Measurements from ENCODE around the gene TIAM2. TPM values are rescaled to one million over a fixed set of nuclear protein-coding genes. Genes with fewer than 3 reads are reported as not detected.
"Not testable (repeated sequence)": the region's sequence is repeated elsewhere in the genome, so short reads cannot be mapped to it uniquely, and the experiment has no call there.

The TIAM2 gene
- total RNA-seq, 1 donor from 2014 or later, result 191 TPM

DNA sequence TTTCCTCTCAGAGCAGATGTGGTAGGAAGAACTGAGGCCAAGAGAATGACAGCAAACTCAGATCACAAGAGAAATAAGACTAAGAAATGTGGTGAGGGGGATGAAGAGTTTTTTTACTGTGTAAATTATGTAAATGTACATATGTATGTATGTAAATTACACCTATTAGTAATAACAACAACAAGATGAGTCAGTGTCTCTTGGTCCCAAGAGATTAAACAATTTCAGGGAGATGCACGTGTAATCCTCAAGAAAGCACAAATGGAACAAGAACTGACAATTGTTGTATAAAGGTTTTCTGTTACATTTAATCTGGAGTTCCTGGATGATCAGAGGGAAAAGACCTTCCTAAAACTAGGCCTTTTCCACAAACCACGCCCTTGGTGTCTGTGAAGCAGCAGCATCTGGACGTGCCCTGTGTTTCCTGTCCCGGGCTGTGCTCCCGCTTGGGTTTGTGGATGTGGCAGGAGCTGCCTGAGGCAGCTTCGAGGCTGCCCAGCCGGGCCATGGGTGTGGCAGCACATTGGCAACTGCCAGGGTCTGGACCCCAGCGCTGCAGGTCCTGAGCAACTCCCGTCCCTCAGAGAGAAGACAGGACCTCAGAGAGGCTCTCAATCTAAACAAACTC lies 269.7 kb downstream of the TIAM2 start:
- no peak for DNase-seq

DNA sequence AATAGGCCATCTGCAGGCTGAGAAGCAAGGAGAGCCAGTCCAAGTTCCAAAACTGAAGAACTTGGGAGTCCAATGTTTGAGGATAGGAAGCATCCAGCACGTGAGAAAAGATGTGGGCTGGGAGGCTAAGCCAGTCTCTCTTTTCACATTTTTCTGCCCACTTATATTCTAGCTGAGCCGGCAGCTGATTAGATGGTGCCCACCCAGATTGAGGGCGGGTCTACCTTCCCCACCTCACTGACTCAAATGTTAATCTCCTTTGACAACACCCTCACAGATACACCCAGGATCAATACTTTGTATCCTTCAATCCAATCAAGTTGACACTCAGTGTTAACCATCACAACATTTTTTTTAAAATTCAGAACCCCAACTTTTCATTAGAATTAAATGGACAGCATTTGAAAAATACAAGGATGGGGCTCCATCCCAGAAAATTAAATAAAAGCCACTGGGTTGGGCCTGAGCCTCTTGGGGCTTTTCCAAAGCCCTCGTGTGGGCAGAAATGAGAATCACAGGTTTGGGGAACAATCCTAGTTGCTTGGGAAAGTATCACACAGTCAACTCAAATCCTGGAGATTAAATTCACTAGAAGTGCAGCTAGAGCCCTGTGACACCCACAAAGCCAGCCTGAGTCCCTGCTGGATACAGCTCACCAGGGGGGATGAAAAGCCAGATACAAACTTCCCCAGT lies 270.9 kb downstream of the TIAM2 start:
- no peak for DNase-seq

DNA sequence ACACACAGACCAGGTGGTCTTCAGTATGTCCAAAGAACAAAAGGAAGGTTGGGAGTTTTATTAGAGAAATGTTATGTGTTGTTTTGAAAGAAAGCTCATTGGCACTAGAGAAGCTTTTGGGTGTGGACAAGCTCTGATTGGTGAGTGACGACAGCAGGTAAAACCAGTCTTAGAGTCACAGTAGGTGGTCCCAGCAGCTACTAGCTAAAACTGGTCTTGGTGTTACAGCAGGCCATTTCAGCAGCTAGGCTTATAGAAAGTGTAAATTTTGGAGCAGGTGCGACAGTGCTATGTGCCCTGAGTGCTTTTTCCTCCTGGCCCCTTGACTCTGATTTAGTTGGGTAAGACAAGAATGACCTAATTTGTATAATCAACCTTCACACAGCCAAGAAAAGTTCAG lies 272.3 kb downstream of the TIAM2 start:
- no peak for DNase-seq

DNA sequence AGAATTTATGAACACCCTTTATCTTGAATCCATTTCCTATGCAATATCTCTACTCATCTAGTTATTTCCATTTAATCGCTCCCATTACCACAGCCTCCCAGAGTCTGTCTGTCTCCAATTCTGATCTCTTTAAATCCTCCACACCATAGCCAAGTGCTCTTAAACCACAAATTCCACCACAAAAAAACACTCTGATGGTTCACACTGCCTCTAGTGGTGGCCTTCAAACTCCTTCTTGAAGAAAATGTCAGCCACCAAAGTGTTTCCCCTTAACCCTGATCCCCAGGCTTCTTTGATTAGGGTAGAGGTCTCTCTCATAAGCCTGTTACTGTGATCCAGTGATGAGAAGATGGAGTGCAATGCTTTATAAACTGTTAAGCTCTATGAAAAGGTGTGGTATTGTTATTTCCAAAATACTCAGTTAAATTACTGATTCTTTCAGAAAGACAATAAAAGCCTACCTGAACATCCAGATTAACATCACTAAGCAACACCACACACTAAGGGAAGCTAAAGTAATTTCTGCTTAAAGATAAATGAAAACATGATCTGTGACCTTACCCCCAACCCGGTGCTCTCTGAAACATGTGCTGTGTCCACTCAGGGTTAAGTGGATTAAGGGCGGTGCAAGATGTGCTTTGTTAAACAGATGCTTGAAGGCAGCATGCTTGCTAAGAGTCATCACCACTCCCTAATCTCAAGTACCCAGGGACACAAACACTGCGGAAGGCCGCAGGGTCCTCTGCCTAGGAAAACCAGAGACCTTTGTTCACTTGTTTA lies 273.2 kb downstream of the TIAM2 start:
- not testable (repeated sequence) for DNase-seq

DNA sequence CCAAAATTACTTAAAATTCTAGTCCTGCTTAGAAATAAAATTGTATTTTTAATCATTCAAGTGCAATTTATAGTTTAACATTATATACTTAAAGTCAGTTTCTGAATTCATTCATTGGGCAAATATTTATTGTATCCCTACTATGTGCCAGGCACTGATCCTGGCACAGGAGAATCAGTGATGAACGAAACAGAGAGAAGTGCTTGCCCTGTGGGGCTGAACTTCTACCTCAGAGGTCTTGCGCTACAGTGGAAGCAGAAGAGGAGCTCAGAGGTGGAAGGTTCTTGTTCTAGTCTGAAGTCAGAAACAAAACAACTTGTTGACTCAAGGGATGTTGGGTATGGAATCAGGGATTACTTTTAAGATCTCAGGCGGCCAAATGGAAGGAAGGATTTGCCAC lies 274.6 kb downstream of the TIAM2 start:
- DNase-seq, result no peak

DNA sequence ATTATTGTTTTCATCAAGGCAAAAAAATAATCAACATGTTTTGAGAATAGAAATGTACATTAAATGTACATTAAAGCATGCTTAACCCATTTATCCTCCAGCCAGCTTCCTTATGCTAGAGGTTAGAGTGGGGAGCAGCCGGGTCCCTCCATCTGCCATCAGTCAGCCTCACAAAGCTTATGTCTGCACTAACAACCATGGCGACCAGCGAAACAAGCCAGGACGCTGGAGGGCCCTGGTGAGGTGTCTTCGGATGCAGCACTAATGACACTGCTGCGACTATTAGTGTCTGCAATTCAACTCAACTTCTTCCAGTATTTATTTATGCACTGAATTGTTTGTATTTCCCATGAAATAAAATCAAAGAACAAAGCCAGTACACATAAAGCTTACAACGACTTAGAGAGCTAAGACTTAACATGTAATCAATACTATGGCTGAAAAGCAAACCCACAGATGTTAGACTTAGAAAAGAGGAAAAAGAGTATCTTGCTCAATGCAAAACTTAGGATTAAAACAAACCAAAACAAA lies 275.5 kb downstream of the TIAM2 start:
- no peak for DNase-seq

DNA sequence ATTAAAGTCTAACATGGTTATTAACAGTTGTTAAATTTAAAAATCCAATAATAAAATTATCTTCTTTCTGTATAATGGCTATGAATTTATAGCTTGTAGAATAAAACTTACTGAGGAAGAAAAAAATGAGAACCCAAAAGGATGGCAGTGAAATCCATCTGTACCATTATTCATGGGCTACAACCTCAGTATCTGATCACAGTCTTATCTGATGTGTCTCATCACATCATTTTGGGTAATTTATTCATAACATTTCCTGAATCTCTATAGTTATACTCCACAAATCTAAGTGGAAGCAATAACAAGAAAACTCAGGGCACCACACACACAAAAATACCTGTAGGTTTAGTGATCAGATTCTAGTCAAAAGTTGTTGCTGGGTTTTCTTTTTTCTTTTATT lies 276.0 kb downstream of the TIAM2 start:
- DNase-seq, result no peak

DNA sequence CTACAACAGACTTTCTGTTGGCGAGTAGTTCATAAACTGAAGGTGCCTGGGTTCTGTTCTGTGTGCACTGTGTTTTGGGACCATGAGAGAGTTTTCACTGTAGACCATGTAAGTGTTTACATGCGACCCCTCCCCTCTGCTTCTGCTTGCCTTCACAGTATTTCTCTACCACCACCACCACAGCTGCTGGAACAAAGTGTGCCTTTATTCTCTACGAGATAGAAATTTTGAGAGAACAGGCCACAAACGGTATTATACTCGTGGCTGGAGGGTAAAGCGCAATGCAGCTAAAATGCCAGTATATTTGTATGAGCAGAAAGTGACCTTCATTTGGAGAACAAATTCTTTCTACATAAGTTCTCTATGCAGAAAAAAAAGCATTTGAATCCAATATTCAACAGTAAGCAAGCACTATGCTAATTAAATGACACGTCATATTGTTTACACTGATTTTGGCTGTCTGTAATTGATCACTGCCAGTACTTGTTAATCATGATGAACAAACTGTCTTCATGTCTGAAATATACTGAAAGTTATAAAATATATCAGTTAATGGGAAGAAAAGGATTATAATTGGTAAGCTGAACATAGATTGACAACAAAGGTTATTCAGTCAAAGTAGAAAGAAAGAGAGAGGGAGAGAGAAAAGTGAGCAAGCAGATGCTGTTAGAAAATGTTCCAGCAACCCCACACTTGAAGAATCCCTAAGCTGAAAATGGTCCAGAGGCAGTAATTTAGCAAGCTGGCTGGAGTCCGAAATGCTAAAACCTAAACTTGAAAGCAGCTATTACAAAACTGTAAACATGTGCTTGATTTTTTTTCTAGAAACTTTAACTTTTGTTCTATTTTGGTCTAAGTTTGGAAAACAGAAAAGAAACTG lies 277.5 kb downstream of the TIAM2 start:
- no peak for DNase-seq

DNA sequence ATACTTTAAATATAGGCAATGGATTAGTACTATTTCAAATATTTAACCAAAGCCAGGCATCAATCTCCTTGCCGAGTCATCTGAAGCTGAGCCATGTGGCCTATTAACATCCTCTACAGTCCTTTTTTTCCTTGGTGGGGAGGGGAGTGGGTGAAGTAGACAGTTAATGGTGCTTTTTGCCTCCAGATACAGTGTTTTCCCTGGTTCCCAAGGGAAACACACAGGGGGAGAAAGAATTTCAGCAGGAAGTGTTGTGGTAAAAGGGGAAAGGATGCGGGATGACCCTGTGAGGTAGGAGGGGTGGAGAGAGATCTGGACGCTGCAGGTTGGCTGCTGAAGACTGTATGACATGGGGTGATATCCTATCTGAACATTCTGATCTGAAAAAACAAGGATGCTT lies 278.3 kb downstream of the TIAM2 start:
- DNase-seq, result no peak

DNA sequence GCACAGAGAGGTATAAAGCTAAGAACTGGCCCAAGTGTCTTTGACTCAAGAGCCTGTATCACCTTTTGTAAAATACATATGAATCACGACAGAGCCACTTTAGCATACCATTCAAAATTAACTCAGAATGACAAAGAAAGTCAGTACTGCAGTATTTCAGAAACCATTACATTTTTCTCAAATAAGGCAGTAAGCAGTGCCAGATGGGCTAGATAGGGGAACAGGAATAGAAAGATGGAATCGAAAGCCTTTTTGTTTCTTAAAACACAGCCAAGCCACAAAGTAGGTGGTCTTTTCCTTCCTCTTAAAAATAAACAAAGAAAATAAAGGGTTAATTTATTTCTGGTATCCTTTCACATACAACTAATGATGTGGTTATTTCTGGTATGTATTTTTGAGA lies 279.0 kb downstream of the TIAM2 start:
- no peak for DNase-seq

DNA sequence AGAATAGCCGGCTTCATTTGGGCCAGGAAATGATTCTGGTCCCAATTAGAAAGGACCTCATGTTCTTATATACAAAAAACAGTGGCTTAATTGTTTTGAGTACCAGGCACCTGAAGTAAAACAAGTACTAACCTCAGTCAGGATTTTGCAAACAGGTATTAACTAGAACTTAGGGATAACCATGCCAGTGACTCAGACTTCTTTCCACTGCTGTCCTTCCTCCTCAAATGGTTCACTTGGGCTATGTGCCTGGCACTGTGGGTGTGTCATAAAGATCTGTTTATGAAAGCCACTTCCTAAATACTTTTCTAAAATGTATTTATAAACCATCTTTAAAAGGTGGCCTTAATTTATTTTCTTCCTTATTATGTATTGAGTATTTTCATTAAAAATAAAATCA lies 279.4 kb downstream of the TIAM2 start:
- DNase-seq, result no peak

DNA sequence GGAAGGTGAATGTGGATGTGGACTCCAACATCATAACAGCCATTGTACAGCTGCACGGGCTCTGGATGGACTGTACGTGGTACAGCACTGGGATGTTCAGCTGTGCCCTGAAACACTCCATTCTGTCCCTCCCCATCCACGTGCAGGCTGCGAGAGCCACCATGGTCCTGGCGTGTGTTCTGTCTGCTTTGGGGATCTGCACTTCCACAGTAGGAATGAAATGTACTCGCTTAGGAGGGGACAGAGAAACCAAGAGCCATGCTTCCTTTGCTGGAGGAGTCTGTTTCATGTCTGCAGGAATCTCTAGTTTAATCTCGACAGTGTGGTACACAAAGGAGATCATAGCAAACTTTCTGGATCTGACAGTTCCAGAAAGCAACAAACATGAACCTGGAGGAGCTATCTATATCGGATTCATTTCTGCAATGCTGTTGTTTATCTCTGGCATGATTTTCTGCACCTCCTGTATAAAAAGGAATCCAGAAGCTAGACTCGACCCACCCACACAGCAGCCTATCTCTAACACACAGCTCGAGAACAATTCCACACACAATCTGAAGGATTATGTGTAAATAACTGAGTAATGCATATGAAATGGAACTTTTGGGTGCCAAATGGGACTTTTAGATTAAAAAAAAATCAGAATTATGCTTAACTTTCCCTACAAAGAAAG lies 280.8 kb downstream of the TIAM2 start:
- peak; percentile 35 for DNase-seq

DNA sequence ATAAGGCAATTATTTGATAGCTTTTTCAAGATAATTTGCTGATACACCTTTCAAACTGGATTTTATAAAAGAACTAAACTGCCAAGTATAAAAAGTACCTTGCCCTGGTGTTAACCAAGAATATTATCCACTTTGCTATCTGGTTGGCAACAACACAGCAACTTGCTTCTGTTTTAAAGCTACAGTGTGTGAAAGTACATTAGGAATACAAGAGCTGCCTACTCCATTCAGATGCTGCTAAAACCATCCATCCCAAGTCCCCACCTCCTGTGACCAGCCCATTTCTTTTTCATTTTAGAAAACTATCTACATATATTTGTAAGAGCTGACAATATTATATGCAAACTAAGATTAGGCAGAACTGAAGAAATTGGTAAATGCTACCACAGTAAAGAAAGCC lies 281.5 kb downstream of the TIAM2 start:
- no peak for DNase-seq

DNA sequence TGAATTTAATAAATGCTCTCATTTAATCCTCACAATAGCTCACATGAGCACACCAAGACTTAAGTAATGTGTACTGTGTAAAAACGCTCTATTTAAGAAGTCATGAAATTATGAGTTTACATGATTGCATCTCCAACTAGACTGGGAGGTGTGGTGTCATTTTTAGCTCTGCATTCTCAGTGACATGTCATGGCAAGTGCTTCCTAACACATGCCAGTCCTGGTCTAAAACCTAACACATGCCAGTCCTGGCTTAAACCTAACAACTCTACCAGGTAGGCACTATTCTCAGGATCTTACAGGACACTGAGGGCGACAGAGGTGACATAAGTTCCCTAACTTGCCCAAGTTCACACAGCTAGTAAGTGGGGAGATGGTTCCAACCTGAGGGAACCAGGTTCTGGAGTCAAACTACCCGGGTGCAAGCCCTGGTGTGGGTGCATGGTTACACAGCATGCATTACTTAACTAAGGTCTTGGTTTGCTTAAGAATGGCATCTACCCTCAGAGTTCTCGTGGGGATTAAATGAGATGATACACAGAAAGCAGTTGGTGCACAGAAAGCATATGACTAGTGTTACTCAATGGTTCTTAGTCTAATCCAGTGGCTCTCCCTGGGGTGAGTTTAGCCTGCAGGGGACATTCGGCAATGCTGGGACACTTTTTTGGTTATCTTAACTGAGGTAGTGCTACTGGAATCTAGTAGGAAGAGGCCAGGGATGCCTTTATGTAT lies 283.4 kb downstream of the TIAM2 start:
- no peak for DNase-seq

DNA sequence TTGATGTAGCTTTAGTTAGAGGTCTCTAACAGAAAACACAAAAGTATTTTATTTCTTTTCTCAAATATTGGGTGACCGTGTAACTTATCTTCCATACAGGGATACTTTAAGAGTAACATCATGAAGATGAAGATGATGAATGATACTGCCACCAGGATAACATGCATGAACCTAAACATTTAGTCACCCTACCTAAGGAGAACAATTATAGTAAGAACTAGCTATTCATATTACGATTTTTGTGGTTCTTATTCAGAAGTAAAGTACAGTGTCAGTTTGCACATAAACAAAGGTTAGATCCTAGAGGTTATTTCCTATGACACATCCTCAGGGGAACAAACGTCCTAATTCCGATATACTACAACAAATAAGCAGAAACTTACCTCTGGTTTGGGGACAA lies 289.7 kb downstream of the TIAM2 start:
- no peak for DNase-seq

DNA sequence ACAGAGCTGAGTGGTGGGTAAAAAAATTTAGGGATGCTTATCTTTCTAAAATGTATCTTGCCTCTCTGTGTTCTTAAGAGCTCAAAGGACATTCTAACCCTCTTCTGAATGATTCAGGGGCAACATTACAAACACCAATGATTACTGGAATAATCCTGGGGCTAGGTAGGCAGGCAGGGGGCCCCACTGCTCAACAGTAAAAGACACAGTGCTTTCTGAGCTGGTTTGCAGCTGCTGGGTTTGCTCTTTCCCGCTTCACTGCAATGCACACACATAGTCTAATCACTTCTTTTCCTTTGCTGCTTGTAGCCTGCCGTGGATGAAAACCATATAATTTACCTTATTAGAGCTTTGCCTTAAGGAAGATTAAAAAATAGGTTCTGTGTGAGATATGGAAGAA lies 292.6 kb downstream of the TIAM2 start:
- no peak for DNase-seq

DNA sequence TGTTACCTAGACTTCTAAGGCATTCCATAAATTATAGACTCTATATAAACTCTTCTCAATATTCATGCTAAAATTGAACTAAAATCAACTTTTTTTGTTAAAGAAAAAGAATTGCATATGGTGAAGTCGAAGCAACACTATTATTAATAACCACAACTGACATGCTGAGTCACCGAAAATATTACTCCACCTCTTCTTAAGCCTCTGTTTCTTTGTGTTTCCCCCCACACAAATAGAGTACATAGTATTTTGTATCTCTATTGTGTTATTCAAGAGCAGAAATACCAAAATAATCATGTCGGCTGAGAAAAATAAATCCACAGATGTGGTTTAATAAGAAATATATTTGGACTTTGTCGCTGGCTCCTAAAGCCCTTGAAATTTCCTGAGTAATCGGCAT lies 295.4 kb downstream of the TIAM2 start:
- DNase-seq, result no peak

DNA sequence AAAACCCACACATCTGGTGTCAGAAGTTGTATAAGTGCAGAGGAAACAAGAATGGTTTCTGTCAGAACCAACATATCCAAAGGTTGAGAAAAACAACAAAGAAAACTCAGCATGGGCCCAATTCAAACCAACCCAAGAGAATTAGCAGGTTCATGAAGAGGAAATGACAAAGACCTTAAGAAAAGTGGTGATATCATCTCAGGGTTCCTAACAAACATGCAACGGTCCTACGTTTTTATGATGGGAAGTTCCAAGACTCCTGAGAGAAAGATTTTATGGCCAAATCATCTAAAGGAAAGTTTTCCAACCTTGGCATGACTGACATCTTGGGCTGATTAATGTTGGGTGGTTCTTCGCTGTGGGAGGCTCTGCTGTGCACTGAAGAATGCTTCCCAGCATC lies 296.2 kb downstream of the TIAM2 start:
- DNase-seq, result no peak

DNA sequence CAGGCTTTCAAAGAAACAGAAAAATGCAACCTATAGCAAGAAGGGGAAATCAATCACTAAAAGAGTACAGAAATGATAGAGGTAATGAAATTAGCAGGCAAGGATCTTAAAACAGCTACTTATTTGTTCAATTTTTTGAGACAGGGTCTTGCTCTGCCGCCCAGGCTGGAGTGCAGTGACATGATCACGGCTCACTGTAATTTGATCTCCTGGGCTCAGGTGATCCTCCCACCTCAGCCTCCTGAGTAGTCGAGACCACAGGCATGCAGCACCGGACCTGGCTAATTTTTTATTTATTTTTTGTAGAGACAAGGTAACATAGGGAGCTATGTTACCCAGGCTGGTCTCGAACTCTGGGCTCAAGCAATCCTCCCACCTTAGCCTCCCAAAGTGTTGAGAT lies 297.6 kb downstream of the TIAM2 start:
- DNase-seq, result no peak

DNA sequence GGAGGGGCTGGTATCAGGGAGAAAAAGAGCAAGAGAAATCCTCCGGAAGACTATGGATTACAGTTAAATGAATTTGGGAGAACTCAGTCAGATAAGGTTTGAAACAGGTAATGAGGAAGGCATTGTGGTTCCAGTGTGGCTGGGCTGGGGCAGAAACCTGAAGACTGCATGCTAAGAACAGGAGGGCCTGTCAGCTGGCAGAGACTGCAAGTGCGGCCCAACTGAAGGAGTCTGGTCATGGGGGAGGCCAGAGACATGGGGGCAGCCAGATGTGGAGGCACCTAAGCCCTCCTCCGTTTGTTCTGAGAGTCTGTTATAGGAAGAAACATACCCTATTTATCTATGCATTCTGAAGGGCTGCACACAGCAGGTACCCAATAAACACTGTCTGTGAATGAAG lies 302.6 kb downstream of the TIAM2 start:
- no peak for DNase-seq

DNA sequence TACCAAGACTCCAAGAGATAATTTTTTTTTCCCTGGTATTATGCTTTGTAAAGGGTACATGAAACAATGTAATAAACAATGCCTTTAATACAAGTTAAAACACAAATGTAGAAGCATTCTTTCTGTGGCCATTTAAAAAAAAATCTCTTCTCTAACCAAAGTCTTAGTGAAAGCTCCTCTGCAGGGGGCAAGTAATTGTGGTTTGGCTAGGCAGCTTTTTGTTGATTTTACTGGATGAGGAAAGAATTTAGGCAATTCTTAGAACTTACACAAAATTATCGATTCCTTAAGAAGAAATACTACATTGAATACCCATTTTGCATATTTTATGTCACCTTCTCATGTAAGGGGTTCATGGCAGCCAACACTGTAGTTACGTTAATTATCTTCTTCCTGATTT lies 306.8 kb downstream of the TIAM2 start:
- no peak for DNase-seq

Measured in occipital lobe (tissue), 2 donors.